ENCODE data around the gene TPSG1. TPM values are rescaled to one million over a fixed set of nuclear protein-coding genes. Genes with fewer than 3 reads are reported as not detected.

TPSG1 gene
- total RNA-seq, 3 donors from 2014 or later (not counting 1 experiment from before 2014, with no cell fraction given): 0.40 TPM; not detected in 2

- Mint-ChIP-seq H3K27ac (no peak overlapping the region), H3K27me3 (ENCODE audit: low read depth in 2 of 2) (no peaks in the 10 kb centered on the region), H3K9me3 (no peaks in the 10 kb centered on the region), H3K4me3 (no peak overlapping the region), H3K36me3 (no peaks in the 10 kb centered on the region), H3K4me1 (peaks cover 0 to 4% of the 10 kb centered on the region in 2 donors)
- Histone ChIP-seq H3K9me3 (ENCODE audit: control insufficient read depth, insufficient read depth, low read length) (no peaks in the 10 kb centered on the region), H3K4me1 (ENCODE audit: control insufficient read depth, insufficient read depth, low read length) (no peaks in the 10 kb centered on the region), H3K27ac (ENCODE audit: low read length) (no peak overlapping the region), H3K36me3 (ENCODE audit: control insufficient read depth, insufficient read depth, low read length) (no peaks in the 10 kb centered on the region), H3K4me3 (ENCODE audit: low read length) (no peak overlapping the region), H3K27me3 (ENCODE audit: control insufficient read depth, insufficient read depth, low read length) (no peaks in the 10 kb centered on the region)
- TF ChIP-seq CTCF (IDR thresholded peaks at IDR 0.05): no peak
- no peak for DNase-seq
- no peak for ATAC-seq
- WGBS (ENCODE audit: insufficient coverage): 90% methylated on average over 32 of the region's 32 CpGs
- intact Hi-C loops (cut with micrococcal nuclease): no loop called here
These were observed 8.2 kb downstream of the TPSG1 start for GRCh38 chr16:1216681-1217400.

- Mint-ChIP-seq H3K36me3 (no peaks in the 10 kb centered on the region), H3K9me3 (no peaks in the 10 kb centered on the region), H3K4me3 (no peak overlapping the region), H3K4me1 (peaks cover 0 to 4% of the 10 kb centered on the region in 2 donors), H3K27ac (no peak overlapping the region), H3K27me3 (ENCODE audit: low read depth in 2 of 2) (no peaks in the 10 kb centered on the region)
- Histone ChIP-seq H3K27ac (ENCODE audit: low read length) (no peak overlapping the region), H3K4me3 (ENCODE audit: low read length) (no peak overlapping the region), H3K27me3 (ENCODE audit: control insufficient read depth, insufficient read depth, low read length) (no peaks in the 10 kb centered on the region), H3K4me1 (ENCODE audit: control insufficient read depth, insufficient read depth, low read length) (no peaks in the 10 kb centered on the region), H3K36me3 (ENCODE audit: control insufficient read depth, insufficient read depth, low read length) (no peaks in the 10 kb centered on the region), H3K9me3 (ENCODE audit: control insufficient read depth, insufficient read depth, low read length) (no peaks in the 10 kb centered on the region)
- WGBS (ENCODE audit: insufficient coverage): 85% methylated on average over 12 of the region's 12 CpGs
- intact Hi-C loops (cut with micrococcal nuclease): no loop called here
- no peak for DNase-seq
- ATAC-seq: no peak
- no peak for TF ChIP-seq CTCF (IDR thresholded peaks at IDR 0.05)
These were observed 8.8 kb downstream of the TPSG1 start for GRCh38 chr16:1216296-1216619.

GRCh38 chr16:1215574-1216295 is 9.3 kb downstream of the TPSG1 start:
- Mint-ChIP-seq H3K9me3 (no peaks in the 10 kb centered on the region), H3K27me3 (ENCODE audit: low read depth in 2 of 2) (no peaks in the 10 kb centered on the region)
- H3K4me3 ChIP-seq (ENCODE audit: low read length): no peak overlapping the region

More at GRCh38 chr16:1215574-1216295, 9.3 kb downstream of the TPSG1 start:
- no peaks in the 10 kb centered on the region for H3K4me1 ChIP-seq (ENCODE audit: control insufficient read depth, insufficient read depth, low read length)
- WGBS (ENCODE audit: insufficient coverage): 71% methylated on average over 32 of the region's 32 CpGs
- no peaks in the 10 kb centered on the region for H3K9me3 ChIP-seq (ENCODE audit: control insufficient read depth, insufficient read depth, low read length)
- no peak for TF ChIP-seq CTCF (IDR thresholded peaks at IDR 0.05)
- no peak overlapping the region for H3K27ac Mint-ChIP-seq
- peaks cover 0 to 4% of the 10 kb centered on the region in 2 donors for H3K4me1 Mint-ChIP-seq
- no peak overlapping the region for H3K4me3 Mint-ChIP-seq
- H3K36me3 ChIP-seq (ENCODE audit: control insufficient read depth, insufficient read depth, low read length): no peaks in the 10 kb centered on the region
- no peak overlapping the region for H3K27ac ChIP-seq (ENCODE audit: low read length)
- DNase-seq (no peak), ATAC-seq (no peak)
- H3K36me3 Mint-ChIP-seq: no peaks in the 10 kb centered on the region
- no peaks in the 10 kb centered on the region for H3K27me3 ChIP-seq (ENCODE audit: control insufficient read depth, insufficient read depth, low read length)
- intact Hi-C loops (cut with micrococcal nuclease): no loop called here

All from natural killer cell (primary cell).